Dendritic cell treated with granulocyte-macrophage colony-stimulating factor and Interleukin-4, amounts not matched to agents 40 ng/mL and 50 ng/mL, for 4 days (primary cell): ENCODE data around the gene RAMAC.
A peak's percentile ranks its signal among the peaks of the same experiment; 100 is the strongest.
"Not testable (repeated sequence)": the region's sequence is repeated elsewhere in the genome, so short reads cannot be mapped to it uniquely, and the experiment has no call there.

ENCODE experiments used
- H3K27ac Mint-ChIP-seq: one replicate; pipeline ENCODE4 v1.8.0; 2022; ENCODE audit warnings: mild to moderate bottlenecking, mixed read lengths
- H3K27me3 Mint-ChIP-seq: one replicate; pipeline ENCODE4 v1.8.0; 2022; ENCODE audit warnings: mild to moderate bottlenecking, mixed read lengths
- H3K36me3 Mint-ChIP-seq: one replicate; pipeline ENCODE4 v1.8.0; 2022; ENCODE audit warnings: low read depth, mixed read lengths
- H3K4me1 Mint-ChIP-seq: one replicate; pipeline ENCODE4 v1.8.0; 2022; ENCODE audit warnings: low read depth, mixed read lengths
- H3K4me3 Mint-ChIP-seq: one replicate; pipeline ENCODE4 v1.8.0; 2022; ENCODE audit warnings: mild to moderate bottlenecking, moderate library complexity, mixed read lengths
- H3K9me3 Mint-ChIP-seq: one replicate; pipeline ENCODE4 v1.8.0; 2022; ENCODE audit warnings: mixed read lengths
- intact Hi-C: fragments of 100-400 bp; cut with micrococcal nuclease; formaldehyde crosslinking; loops from one replicate; pipeline ENCODE4 v1.15.0; 2022

The RAMAC gene

DNA sequence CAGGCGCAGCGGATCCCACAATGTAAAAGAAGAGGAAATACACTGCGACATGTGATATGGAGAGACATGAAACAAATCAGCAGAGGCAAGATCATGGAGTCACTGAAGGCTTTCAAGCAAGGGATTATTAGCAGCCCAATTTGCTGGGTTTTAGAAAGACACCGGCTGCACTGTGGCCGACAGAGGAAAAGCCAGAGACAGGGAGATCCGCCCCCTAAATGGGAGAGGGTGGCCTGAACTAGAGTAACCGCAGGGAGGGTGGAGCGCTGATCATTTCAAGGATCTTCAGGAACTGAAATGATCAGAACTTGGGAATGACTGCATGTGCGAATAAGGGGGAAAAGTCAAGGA lies 26.0 kb downstream of the RAMAC start:
- no peaks in the 10 kb centered on the region for H3K27me3 Mint-ChIP-seq
- no peaks in the 10 kb centered on the region for H3K9me3 Mint-ChIP-seq
- H3K4me3 Mint-ChIP-seq: peak overlapping the region; percentile 94
- H3K36me3 Mint-ChIP-seq: peaks cover 39% of the 10 kb centered on the region
- peak overlapping the region; percentile 87 for H3K27ac Mint-ChIP-seq
- H3K4me1 Mint-ChIP-seq: peaks cover 39% of the 10 kb centered on the region
- intact Hi-C loops: loop anchor here (2.0 to 5.0 kb wide), 3 partner anchors 55 to 195 kb away; partner anchors contain the start of genes BTBD1, HDGFL3 and TM6SF1

DNA sequence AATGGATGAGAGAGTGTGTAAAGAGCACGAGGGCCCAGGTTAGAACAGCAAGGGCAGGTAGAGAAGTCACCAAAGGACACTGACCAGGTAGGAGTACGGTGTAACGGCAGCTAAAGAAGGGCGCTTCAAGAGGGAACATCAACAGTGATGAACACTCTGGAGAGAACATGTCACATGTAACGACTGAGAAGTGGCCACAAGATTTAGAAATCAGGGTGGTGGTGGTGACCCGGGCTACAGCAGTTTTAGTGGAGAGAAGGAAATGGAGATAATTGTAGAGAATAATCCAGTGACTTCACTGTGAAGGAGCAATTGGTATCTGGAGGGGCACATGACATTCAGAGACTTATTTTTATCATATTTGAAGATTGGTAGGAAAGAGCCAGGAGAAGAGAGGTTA lies 26.6 kb downstream of the RAMAC start:
- Mint-ChIP-seq H3K36me3 (peaks cover 39% of the 10 kb centered on the region), H3K27ac (peak overlapping the region; percentile 87), H3K4me1 (peaks cover 41% of the 10 kb centered on the region), H3K27me3 (no peaks in the 10 kb centered on the region), H3K4me3 (peak overlapping the region; percentile 94), H3K9me3 (no peaks in the 10 kb centered on the region)
- intact Hi-C loops: loop anchor here (2.0 to 5.0 kb wide), 3 partner anchors 54 to 195 kb away; partner anchors contain the start of genes BTBD1, HDGFL3 and TM6SF1

DNA sequence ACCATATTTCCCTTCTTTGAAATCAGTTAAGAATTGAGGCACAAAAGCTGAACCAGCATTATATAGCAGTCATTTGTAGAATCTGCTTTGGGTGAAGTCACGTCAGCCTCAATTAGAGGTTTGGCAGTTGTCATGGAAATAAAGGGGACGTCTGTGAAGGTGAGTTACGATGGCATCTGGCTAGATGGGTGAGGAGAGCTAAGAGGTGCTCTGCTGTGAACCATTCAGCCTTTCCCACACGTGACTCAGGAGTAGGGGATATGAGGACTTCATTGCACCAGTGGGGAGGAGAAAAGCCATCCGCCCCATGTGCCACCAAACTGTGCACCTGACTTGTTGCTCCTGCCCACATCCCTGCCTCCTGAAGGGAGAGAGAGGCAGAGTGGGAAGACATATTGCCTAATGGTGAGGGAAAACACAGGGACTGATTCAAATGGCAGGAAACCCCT lies 28.2 kb downstream of the RAMAC start:
- intact Hi-C loops: loop anchor here (5.0 kb wide), 2 partner anchors 93 to 193 kb away; partner anchors contain the start of genes HDGFL3 and TM6SF1
- Mint-ChIP-seq H3K27me3 (no peaks in the 10 kb centered on the region), H3K4me1 (peaks cover 43% of the 10 kb centered on the region), H3K4me3 (no peak overlapping the region), H3K27ac (no peak overlapping the region), H3K9me3 (no peaks in the 10 kb centered on the region), H3K36me3 (peaks cover 38% of the 10 kb centered on the region)

DNA sequence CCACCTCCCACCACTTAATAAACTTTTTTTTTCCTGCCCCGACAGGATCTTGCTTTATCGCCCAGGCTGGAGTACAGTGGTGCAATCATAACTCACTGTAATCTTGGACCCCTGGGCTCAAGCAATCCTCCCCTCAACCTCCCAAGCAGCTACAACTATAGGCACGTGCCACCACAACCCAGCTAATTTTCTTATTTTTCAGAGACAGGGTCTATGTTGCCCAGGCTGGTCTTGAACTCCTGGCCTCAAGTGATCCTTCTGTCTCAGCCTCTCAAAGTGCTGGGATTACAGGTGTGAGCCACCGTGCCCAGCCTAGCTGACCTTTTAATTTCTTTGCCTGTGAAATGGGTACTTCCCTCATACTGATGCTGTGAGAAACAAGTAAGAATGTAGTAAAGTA lies 29.4 kb downstream of the RAMAC start:
- intact Hi-C loops: no loop called here

DNA sequence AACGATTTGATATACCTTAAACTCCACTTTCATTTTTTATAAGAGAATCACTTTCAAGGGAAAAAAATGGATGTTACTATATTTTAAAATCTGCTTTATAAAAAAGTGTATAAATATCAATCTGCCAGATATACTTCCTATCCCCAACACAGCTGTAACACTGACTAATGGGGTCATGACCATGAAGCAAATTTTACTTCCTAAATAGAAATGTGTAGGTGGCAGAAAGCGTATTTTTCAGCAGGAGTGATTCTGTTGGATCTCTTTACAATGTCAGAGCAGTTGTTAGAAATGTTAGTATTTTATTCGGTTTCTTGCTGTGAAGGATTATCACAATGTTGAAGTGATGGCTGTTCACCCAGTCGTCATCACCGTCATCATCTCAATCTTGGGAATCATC lies 30.9 kb downstream of the RAMAC start:
- no peak overlapping the region for H3K27ac Mint-ChIP-seq
- intact Hi-C loops: no loop called here
- H3K27me3 Mint-ChIP-seq: no peaks in the 10 kb centered on the region
- H3K4me3 Mint-ChIP-seq: no peak overlapping the region
- H3K4me1 Mint-ChIP-seq: peaks cover 29% of the 10 kb centered on the region
- no peaks in the 10 kb centered on the region for H3K9me3 Mint-ChIP-seq
- peaks cover 42% of the 10 kb centered on the region for H3K36me3 Mint-ChIP-seq

More for the DNA sequence above, 29.4 kb downstream of the RAMAC start:
- Mint-ChIP-seq H3K27me3 (no peaks in the 10 kb centered on the region), H3K27ac (no peak overlapping the region), H3K4me1 (peaks cover 39% of the 10 kb centered on the region), H3K4me3 (no peak overlapping the region), H3K9me3 (no peaks in the 10 kb centered on the region), H3K36me3 (peaks cover 42% of the 10 kb centered on the region)

DNA sequence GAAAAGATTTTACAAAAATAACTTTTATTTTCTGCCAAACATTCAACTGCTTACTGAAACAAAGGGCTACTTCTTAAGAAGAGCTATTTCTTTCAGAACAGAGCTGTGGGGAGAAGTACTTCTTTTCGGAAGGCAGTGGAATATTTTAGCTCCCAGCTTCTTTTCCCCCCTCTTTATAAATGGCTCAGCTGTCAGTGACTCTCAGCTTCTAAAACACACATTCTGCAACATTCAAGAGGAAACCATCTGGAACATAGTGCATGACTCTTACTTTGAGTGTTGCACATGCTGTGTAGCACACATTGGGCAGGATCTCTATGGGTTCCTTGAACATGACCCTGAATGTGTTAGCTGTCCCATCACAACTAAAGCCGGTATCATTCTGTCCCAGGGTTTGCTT lies 32.4 kb downstream of the RAMAC start:
- Mint-ChIP-seq H3K27me3 (no peaks in the 10 kb centered on the region), H3K36me3 (peaks cover 42% of the 10 kb centered on the region), H3K4me1 (peaks cover 16% of the 10 kb centered on the region), H3K4me3 (no peak overlapping the region), H3K9me3 (no peaks in the 10 kb centered on the region), H3K27ac (no peak overlapping the region)
- intact Hi-C loops: no loop called here

DNA sequence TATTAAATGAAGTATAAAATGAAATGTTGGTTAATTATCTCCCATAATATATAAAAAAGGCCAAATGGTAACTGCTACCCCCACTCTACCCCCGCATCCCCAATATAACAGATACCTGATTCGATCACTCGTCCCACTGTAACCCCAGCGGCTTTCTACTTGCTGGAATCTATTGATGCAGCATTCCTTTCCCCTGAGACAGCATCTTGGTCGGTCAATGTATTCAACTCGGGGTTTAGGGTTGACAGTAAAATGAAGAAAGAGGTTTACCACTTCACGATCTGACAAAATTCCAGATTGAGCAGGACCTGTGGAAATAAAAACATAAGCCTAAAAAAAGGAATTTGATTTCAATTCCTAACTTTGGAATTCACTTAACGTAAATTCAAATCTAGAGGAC lies 44.0 kb downstream of the RAMAC start:
- no peak overlapping the region for H3K4me3 Mint-ChIP-seq
- no peaks in the 10 kb centered on the region for H3K27me3 Mint-ChIP-seq
- no peaks in the 10 kb centered on the region for H3K4me1 Mint-ChIP-seq
- H3K27ac Mint-ChIP-seq: no peak overlapping the region
- H3K36me3 Mint-ChIP-seq: peaks cover 81% of the 10 kb centered on the region
- intact Hi-C loops: no loop called here
- H3K9me3 Mint-ChIP-seq: no peaks in the 10 kb centered on the region

DNA sequence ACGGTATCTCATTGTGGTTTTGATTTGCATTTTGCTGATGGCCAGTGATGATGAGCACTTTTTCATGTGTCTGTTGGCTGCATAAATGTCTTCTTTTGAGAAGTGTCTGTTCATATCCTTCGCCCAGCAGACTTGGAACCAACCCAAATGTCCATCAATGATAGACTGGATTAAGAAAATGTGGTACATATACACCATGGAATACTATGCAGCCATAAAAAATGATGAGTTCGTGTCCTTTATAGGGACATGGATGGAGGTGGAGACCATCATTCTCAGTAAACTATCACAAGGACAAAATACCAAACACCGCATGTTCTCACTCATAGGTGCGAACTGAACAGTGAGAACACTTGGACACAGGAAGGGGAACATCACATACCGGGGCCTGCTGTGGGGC lies 45.2 kb downstream of the RAMAC start:
- H3K4me3 Mint-ChIP-seq, H3K27me3 Mint-ChIP-seq, H3K4me1 Mint-ChIP-seq, H3K9me3 Mint-ChIP-seq, intact Hi-C loops, H3K27ac Mint-ChIP-seq: not testable (repeated sequence)
- peaks cover 83% of the 10 kb centered on the region for H3K36me3 Mint-ChIP-seq

DNA sequence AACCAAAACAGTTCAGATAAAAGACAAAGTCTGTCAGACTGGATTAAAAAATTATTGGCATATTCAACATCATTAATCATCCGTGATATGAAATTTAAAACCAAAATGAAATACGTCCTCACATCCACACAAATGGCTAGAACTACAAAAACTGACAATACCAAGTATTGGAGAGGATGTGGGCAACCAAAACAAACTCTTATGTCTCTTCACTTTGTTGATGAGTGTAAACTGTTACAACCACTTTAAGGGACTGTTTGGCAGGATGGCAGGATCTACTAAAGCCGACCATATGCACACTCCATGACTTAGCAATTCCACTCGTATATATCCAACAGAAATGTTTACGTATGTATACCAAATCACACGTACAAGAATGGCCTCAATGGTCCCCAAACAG lies 50.2 kb downstream of the RAMAC start:
- Mint-ChIP-seq H3K36me3 (peaks cover 88% of the 10 kb centered on the region), H3K4me1 (peaks cover 15% of the 10 kb centered on the region), H3K27me3 (no peaks in the 10 kb centered on the region), H3K27ac (no peak overlapping the region), H3K4me3 (no peak overlapping the region), H3K9me3 (no peaks in the 10 kb centered on the region)
- intact Hi-C loops: no loop called here

DNA sequence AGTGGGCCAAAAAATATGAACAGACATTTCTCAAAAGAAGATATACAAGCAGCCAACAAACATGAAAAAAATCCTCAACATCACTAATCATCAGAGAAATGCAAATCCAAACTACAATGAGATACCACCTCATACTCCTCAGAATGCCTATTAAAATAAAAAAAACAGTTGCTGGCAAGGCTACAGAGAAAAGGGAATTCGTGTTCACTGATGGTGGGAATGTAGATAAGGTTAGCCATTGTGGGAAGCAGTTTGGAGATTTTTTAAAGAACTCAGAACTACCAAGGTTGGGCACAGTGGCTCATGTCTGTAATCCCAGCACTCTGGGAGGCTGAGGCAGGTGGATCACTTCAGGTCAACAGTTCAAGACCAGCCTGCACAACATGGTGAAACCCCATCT lies 53.2 kb downstream of the RAMAC start:
- Mint-ChIP-seq H3K36me3 (peaks cover 91% of the 10 kb centered on the region), H3K27me3 (no peaks in the 10 kb centered on the region), H3K27ac (no peak overlapping the region), H3K4me1 (peaks cover 15% of the 10 kb centered on the region), H3K4me3 (no peak overlapping the region), H3K9me3 (no peaks in the 10 kb centered on the region)
- intact Hi-C loops: no loop called here
